Right lobe of liver (tissue), 6 donors: Measurements from ENCODE around the gene ADAMTS20. TPM values are rescaled to one million over a fixed set of nuclear protein-coding genes. Genes with fewer than 3 reads are reported as not detected.
"Not testable (repeated sequence)": the region's sequence is repeated elsewhere in the genome, so short reads cannot be mapped to it uniquely, and the experiment has no call there.

Experiments
- ATAC-seq, 4 donors: fragments of 200-7000 bp; cut with Tn5 transposase; one replicate each; pipeline ENCODE4 v1.9.1; 2020; ENCODE audit warnings: mild to moderate bottlenecking in 4 of 4, moderate library complexity in 4 of 4
- DNase-seq, 3 donors: peaks; one replicate each; pipeline ENCODE4 v3.0.0-alpha.2; 2020
- H3K27ac ChIP-seq, 3 donors: fragments of 200-600 bp; one replicate each; pipeline ENCODE4 v1.8.0; 2022
- H3K27me3 ChIP-seq, 2 donors: fragments of 200-600 bp; one replicate each; pipeline ENCODE4 v1.8.0; 2022
- H3K36me3 ChIP-seq, 4 donors: fragments of 200-600 bp; sonication (generic) in 1 of 4; one replicate each; pipeline versions ENCODE4 v1.5.1 to v1.8.0; 2017 to 2022; ENCODE audit warnings: control low read depth in 1 of 4
- H3K4me1 ChIP-seq, 4 donors: fragments of 200-600 bp; sonication (generic) in 1 of 4; one replicate each; pipeline versions ENCODE4 v1.5.1 to v1.8.0; 2017 to 2022; ENCODE audit warnings: control low read depth in 1 of 4
- H3K4me3 ChIP-seq, 3 donors: fragments of 200-600 bp; one replicate each; pipeline ENCODE4 v1.8.0; 2022
- H3K9me3 ChIP-seq, 4 donors: fragments of 200-600 bp; sonication (generic) in 1 of 4; one replicate each; pipeline versions ENCODE4 v1.5.1 to v1.8.0; 2017 to 2022; ENCODE audit warnings: control low read depth in 1 of 4
- POLR2A ChIP-seq: fragments of 450-650 bp; IDR thresholded peaks from one replicate; pipeline ENCODE4 v1.6.1; 2017; ENCODE audit warnings: antibody characterized with exemption, mild to moderate bottlenecking
- WGBS: methylation state at CpG from one replicate; pipeline ENCODE4 v1.1.6; 2018; ENCODE audit warnings: low coverage, low lambda C conversion rate; ENCODE audit not compliant: insufficient coverage; ENCODE audit errors: missing lambda C conversion rate; 5-methylcytosine and 5-hydroxymethylcytosine counted together
- intact Hi-C, 2 donors: fragments of 100-400 bp; cut with DNase I; formaldehyde crosslinking; loops; one replicate each; pipeline versions ENCODE4 v1.11.2 to v1.14.1; 2022
- total RNA-seq, 6 experiments: library from RNA; depleted of rRNA in 2 of 6; stranded (reverse); fragments of >200 nt in 2 of 6; fragmentation: NEBNext Ultra II Directional in 3 of 6; extraction: Animal tissue kit (Norgen Biotek cat#: 25700) in 3 of 6; gene quantifications; one replicate each; pipeline versions ENCODE4 v1.1.0 to v1.2.4, GENCODE V29; 2016 to 2023
- TF ChIP-seq, protein P1 (sequence below), 4 donors: fragments of 200-600 bp in 3 of 4; fragments of 450-650 bp in 1 of 4; IDR thresholded peaks; one replicate each; pipeline versions ENCODE4 v1.5.1 to v1.8.0; 2016 to 2022; ENCODE audit warnings: antibody characterized with exemption in 4 of 4, mild to moderate bottlenecking in 2 of 4
- donor health status: DM: no; HTN: yes; CAD: no.
- donor health status: DM: no; HTN: no; CAD: no.
- donor health status: DM: no; HTN: no; CAD: no.
- donor health status: DM: no; HTN: yes; CAD: no.
- donor health status: DM: no; HTN: yes; CAD: no.

The ADAMTS20 gene
- total RNA-seq, 6 experiments from 2014 or later: not detected

DNA sequence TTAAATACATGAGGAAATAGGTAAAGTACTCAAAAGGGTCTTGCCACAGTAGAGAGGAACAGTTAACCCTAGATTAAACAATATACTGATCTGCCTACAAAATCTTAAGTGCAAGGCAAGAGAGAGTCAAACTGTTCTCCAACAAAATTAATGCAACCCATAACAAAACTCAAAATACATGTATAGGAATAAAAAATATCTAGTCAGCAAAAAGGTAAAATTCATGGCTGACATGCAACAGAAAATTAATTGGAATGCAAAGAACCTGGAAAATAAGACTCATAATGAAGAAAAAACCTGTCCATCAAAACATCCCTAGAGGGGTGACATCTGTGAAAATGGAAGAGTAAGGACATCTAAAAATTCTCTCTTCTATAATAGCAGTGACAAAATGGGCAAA, 173.6 kb downstream of the ADAMTS20 start:
- Histone ChIP-seq H3K36me3 (no peaks in the 10 kb centered on the region), H3K4me1 (no peaks in the 10 kb centered on the region), H3K4me3 (no peak overlapping the region), H3K9me3 (no peaks in the 10 kb centered on the region), H3K27me3 (no peaks in the 10 kb centered on the region), H3K27ac (no peak overlapping the region)
- TF ChIP-seq, protein P1, sequence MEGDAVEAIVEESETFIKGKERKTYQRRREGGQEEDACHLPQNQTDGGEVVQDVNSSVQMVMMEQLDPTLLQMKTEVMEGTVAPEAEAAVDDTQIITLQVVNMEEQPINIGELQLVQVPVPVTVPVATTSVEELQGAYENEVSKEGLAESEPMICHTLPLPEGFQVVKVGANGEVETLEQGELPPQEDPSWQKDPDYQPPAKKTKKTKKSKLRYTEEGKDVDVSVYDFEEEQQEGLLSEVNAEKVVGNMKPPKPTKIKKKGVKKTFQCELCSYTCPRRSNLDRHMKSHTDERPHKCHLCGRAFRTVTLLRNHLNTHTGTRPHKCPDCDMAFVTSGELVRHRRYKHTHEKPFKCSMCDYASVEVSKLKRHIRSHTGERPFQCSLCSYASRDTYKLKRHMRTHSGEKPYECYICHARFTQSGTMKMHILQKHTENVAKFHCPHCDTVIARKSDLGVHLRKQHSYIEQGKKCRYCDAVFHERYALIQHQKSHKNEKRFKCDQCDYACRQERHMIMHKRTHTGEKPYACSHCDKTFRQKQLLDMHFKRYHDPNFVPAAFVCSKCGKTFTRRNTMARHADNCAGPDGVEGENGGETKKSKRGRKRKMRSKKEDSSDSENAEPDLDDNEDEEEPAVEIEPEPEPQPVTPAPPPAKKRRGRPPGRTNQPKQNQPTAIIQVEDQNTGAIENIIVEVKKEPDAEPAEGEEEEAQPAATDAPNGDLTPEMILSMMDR (IDR thresholded peaks at IDR 0.05): no peak
- no peak for TF ChIP-seq POLR2A
- ATAC-seq (no peak), DNase-seq (no peak)
- intact Hi-C loops: no loop called here

DNA sequence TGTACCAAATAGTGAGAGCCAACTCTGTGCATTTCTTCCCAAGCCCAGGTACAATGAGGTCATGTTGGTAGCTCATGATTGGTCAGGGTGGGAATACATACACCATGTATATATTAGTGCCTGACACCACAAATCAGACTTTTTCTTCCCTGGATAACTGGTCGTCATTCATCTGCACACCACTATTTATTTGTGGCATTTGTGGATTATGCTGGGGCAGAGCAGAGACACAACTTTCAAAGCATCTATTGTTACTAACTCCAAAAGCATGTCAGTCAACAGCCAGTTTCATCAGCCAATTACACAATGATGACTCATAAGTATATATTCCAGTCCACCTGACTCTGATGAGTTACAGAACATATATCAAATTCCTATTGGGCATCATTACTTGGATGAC, 181.7 kb downstream of the ADAMTS20 start:
- TF ChIP-seq POLR2A: no peak
- TF ChIP-seq, protein P1 (IDR thresholded peaks at IDR 0.05): no peak
- intact Hi-C loops: no loop called here
- 17% methylated on average over 1 of the region's 1 CpG for WGBS
- no peaks in the 10 kb centered on the region for H3K9me3 ChIP-seq
- DNase-seq: no peak
- H3K27me3 ChIP-seq: no peaks in the 10 kb centered on the region
- H3K27ac ChIP-seq: no peak overlapping the region
- H3K4me1 ChIP-seq: no peaks in the 10 kb centered on the region
- H3K4me3 ChIP-seq: no peak overlapping the region
- no peaks in the 10 kb centered on the region for H3K36me3 ChIP-seq
- ATAC-seq: no peak

DNA sequence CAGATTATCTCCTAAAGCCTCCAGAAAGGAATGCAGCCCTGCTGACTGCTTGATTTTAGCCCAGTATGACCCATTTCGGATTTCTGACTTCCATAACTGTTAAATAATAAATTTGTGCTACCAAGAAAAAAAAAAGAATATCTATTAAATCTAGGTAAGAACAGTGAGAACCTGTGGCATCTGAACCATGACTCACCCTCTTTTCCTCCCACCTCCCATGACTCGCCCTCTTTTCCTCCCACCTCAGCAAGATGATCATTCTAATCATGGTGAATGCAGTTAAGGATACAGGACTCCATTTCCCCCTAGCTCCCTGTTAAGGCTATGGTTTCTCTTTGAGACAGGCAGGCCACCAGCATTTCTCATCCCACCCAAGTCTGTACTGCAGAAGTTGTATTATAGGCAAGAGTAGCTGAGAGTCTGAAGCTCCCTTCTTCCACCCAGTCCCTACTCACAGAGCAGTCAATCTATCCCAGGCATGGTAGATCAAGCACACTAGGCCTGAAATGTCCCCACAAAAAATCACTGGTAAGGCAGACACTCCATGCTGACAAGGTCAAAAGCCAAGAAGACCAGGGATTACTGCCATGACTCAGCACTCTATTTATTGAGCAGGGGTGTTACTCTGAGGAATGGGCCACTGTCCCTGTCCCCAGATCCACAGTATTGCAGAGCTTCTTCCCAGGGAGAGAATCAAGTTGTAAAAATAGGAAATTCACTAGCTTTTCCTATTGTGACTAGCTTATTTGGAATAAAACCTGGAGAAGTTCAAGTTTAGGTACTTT, 188.9 kb downstream of the ADAMTS20 start:
- no peak for ATAC-seq
- H3K4me3 ChIP-seq: no peak overlapping the region
- no peaks in the 10 kb centered on the region for H3K36me3 ChIP-seq
- H3K27me3 ChIP-seq: no peaks in the 10 kb centered on the region
- no peaks in the 10 kb centered on the region for H3K9me3 ChIP-seq
- WGBS: 37% methylated on average over 2 of the region's 2 CpGs
- intact Hi-C loops: no loop called here
- TF ChIP-seq, protein P1 (IDR thresholded peaks at IDR 0.05): no peak
- TF ChIP-seq POLR2A: no peak
- H3K27ac ChIP-seq: no peak overlapping the region
- DNase-seq: no peak
- H3K4me1 ChIP-seq: no peaks in the 10 kb centered on the region

DNA sequence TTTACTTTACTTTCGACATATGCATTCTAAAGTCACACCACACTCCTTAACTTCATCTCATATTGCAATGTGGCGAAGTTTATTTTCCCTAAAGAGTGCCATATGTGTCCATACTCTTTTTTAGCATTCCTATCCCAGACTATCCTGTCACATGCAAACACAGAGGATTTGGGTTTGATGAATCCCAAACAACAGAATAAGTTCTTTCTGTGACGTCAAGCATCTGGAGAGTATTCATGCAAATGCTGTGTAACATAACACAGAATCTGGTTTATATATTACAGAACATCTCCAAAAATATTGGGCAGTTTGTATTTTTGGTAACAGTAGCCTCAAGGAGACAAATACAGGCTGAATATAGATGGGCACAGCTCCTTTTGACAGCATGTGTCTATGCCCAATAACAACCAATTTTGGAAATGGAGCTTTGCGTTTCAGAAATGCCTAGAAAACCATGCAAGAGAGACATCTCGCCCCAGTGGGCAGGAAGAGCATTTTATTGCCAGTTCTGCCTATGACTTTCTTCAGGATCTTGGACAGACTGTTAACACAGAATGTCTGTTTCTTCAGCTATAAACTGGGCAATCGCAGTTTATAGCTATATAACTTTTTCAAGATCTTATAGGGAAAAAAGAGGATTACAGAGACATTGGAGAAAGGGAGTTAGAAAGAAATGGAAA, 190.8 kb downstream of the ADAMTS20 start:
- no peaks in the 10 kb centered on the region for H3K36me3 ChIP-seq
- WGBS: 55% methylated on average over 6 of the region's 6 CpGs
- H3K4me3 ChIP-seq: no peak overlapping the region
- H3K27me3 ChIP-seq: no peaks in the 10 kb centered on the region
- H3K9me3 ChIP-seq: no peaks in the 10 kb centered on the region
- TF ChIP-seq, protein P1 (IDR thresholded peaks at IDR 0.05): no peak
- no peaks in the 10 kb centered on the region for H3K4me1 ChIP-seq
- H3K27ac ChIP-seq: no peak overlapping the region
- no peak for DNase-seq
- intact Hi-C loops: no loop called here
- no peak for ATAC-seq

DNA sequence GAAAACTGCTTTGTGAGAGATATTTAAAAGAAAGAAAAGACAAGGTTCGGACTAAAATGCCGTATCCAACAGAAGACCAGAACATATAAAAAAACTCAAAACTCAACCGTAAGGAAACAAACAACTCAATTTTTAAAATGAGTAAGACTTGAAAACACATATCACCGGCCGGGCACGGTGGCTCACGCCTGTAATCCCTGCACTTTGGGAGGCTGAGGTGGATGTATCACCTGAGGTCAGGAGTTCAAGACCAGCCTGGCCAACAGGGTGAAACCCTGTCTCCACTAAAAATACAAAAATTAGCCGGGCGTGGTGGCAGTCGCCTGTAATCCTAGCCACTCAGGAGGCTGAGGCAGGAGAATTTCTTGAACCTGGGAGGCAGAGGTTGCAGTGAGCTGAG, 192.0 kb downstream of the ADAMTS20 start:
- H3K36me3 ChIP-seq, H3K4me3 ChIP-seq, H3K27ac ChIP-seq, H3K9me3 ChIP-seq, H3K4me1 ChIP-seq, intact Hi-C loops, H3K27me3 ChIP-seq, ATAC-seq, DNase-seq: not testable (repeated sequence)
- WGBS: 61% methylated on average over 6 of the region's 10 CpGs
